Progenitor cell of endocrine pancreas (in vitro differentiated cells): Measurements from ENCODE around the gene TMEM132E. TPM values are rescaled to one million over a fixed set of nuclear protein-coding genes. Genes with fewer than 3 reads are reported as not detected.

Experiments used
- DNase-seq: peaks from one replicate; pipeline ENCODE4 v3.0.0; 2021; ENCODE audit warnings: low spot score; ENCODE audit not compliant: unreplicated experiment
- H3K27ac Mint-ChIP-seq: 2 replicates; pipeline ENCODE4 v1.8.0; 2021; ENCODE audit warnings: mild to moderate bottlenecking, moderate library complexity, mixed read lengths
- H3K27me3 Mint-ChIP-seq: 2 replicates; pipeline ENCODE4 v1.8.0; 2021; ENCODE audit warnings: mixed read lengths
- H3K36me3 Mint-ChIP-seq: 2 replicates; pipeline ENCODE4 v1.8.0; 2022; ENCODE audit warnings: mixed read lengths; ENCODE audit not compliant: insufficient read depth
- H3K4me1 Mint-ChIP-seq: 2 replicates; pipeline ENCODE4 v1.8.0; 2021; ENCODE audit warnings: low read depth, mixed read lengths
- H3K4me3 Mint-ChIP-seq: 2 replicates; pipeline ENCODE4 v1.8.0; 2021; ENCODE audit warnings: low read depth, mild to moderate bottlenecking, moderate library complexity, mixed read lengths
- H3K9me3 Mint-ChIP-seq: 2 replicates; pipeline ENCODE4 v1.8.0; 2021; ENCODE audit warnings: low read depth, mixed read lengths
- total RNA-seq: library from RNA; stranded (reverse); gene quantifications from 2 replicates; pipeline ENCODE4 v1.2.1, GENCODE V29; 2021
- TF ChIP-seq, protein P1 (sequence below): fragments of 200-600 bp; sonication (generic); IDR thresholded peaks from one replicate; pipeline ENCODE4 v1.5.0; 2021; ENCODE audit warnings: antibody characterized with exemption, mild to moderate bottlenecking; ENCODE audit not compliant: unreplicated experiment

Gene TMEM132E
- total RNA-seq, 1 donor from 2014 or later = 0.05 TPM

- Mint-ChIP-seq H3K4me3 (no peak overlapping the region), H3K27me3 (peaks cover 10% of the 10 kb centered on the region), H3K4me1 (peaks cover 3% of the 10 kb centered on the region), H3K9me3 (no peaks in the 10 kb centered on the region), H3K27ac (no peak overlapping the region), H3K36me3 (no peaks in the 10 kb centered on the region)
- no peak for DNase-seq
- TF ChIP-seq, protein P1, sequence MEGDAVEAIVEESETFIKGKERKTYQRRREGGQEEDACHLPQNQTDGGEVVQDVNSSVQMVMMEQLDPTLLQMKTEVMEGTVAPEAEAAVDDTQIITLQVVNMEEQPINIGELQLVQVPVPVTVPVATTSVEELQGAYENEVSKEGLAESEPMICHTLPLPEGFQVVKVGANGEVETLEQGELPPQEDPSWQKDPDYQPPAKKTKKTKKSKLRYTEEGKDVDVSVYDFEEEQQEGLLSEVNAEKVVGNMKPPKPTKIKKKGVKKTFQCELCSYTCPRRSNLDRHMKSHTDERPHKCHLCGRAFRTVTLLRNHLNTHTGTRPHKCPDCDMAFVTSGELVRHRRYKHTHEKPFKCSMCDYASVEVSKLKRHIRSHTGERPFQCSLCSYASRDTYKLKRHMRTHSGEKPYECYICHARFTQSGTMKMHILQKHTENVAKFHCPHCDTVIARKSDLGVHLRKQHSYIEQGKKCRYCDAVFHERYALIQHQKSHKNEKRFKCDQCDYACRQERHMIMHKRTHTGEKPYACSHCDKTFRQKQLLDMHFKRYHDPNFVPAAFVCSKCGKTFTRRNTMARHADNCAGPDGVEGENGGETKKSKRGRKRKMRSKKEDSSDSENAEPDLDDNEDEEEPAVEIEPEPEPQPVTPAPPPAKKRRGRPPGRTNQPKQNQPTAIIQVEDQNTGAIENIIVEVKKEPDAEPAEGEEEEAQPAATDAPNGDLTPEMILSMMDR = no peak
Measured at GRCh38 chr17:34671191-34671590, 91.8 kb downstream of the TMEM132E start.

DNA sequence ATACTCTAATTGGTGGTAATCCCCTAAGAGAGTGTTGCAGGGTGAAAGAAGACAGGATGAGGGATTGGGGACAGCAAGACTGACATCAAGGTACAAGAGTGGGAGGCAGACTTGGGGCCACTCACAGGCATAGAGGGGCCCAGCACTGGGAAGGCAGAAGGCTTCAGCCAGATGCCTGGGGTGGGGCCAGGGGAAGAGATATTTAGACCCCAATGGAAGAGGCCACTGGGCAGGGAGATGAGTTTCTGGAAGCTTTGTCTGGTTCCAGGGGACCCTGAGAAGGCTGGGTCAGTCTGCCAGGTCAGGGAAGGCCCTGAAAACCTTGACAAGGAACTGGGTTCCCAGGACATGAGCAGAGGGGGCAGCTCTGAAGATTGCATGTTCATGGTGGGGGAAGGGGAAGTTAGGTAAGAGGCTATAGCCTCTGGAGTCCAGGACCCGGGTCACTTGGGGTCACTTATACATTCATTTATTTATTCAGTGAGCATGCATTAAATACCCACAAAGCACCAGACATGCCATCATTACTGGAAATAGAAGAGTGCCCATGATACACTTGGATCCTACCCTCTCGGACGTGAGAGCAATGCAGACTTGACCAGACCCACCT, 92.9 kb downstream of the TMEM132E start:
- DNase-seq = peak; percentile 2
- TF ChIP-seq, protein P1 = no peak
- Mint-ChIP-seq H3K27me3 (peaks cover 10% of the 10 kb centered on the region), H3K36me3 (no peaks in the 10 kb centered on the region), H3K4me3 (no peak overlapping the region), H3K4me1 (peaks cover 1% of the 10 kb centered on the region), H3K9me3 (no peaks in the 10 kb centered on the region), H3K27ac (no peak overlapping the region)

GRCh38 chr17:34673516-34673915, 94.1 kb downstream of the TMEM132E start:
- no peak overlapping the region for H3K4me3 Mint-ChIP-seq
- peaks cover 14% of the 10 kb centered on the region for H3K27me3 Mint-ChIP-seq
- no peaks in the 10 kb centered on the region for H3K9me3 Mint-ChIP-seq
- DNase-seq = no peak
- H3K4me1 Mint-ChIP-seq = peaks cover 1% of the 10 kb centered on the region
- TF ChIP-seq, protein P1 = no peak
- H3K36me3 Mint-ChIP-seq = no peaks in the 10 kb centered on the region
- no peak overlapping the region for H3K27ac Mint-ChIP-seq

DNA sequence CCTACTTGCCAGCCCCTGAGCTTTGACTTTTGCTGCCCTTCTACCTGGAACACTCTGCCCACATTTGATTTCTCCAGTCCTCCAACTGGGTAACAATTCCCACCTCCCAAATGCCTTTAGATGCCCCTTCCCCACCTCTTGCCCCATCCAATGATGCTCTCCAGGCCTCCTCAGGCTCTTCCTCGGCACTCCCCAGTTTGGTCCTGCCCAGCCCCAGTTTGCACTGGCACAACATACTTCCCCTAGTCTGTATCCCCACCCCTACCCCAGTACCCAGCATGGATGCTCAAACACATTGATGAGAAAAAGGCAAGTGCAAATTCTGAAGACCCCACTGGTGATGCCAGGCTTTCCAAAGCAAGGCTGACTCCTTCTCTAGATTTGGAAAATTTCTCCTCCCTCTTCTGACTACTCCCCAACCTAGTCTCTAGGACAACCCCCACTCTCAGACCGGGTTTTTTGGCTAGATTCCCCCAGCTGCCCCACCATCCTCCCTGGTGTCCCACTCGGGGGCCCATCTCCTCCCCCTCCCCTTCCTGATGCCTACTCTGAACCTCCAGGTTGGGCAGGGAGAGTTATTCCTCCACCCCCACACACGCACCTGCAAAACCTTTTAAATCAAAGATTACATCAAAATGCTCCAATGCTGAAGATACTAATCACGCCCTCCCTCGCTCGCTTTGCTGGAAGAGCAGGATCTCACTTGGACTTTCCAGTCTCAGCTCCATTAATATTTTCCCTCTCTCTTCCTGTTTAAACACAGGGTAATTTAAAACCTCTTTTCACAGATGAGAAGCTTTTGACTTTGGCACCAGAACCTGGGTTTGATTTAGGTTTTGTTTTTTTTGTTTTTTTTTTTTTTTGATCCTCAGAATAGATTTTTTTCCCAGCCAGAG, 94.9 kb downstream of the TMEM132E start:
- TF ChIP-seq, protein P1 = no peak
- Mint-ChIP-seq H3K27ac (no peak overlapping the region), H3K36me3 (no peaks in the 10 kb centered on the region), H3K4me3 (no peak overlapping the region), H3K4me1 (peaks cover 1% of the 10 kb centered on the region), H3K27me3 (peaks cover 17% of the 10 kb centered on the region), H3K9me3 (no peaks in the 10 kb centered on the region)
- no peak for DNase-seq

GRCh38 chr17:34675143-34675542, 95.8 kb downstream of the TMEM132E start:
- Mint-ChIP-seq H3K4me1 (peaks cover 1% of the 10 kb centered on the region), H3K27ac (no peak overlapping the region), H3K36me3 (no peaks in the 10 kb centered on the region), H3K27me3 (peaks cover 12% of the 10 kb centered on the region), H3K4me3 (no peak overlapping the region), H3K9me3 (no peaks in the 10 kb centered on the region)
- TF ChIP-seq, protein P1 = no peak
- no peak for DNase-seq
